Adipocyte (in vitro differentiated cells): ENCODE results near the gene SYNPR.
A peak's percentile ranks its signal among the peaks of the same experiment; 100 is the strongest.

Source experiments
- DNase-seq: peaks from one replicate; pipeline ENCODE4 v3.0.0-alpha.2; 2015; ENCODE audit warnings: low read depth
- H3K27me3 ChIP-seq: replicated peaks from 2 replicates; pipeline ENCODE4 v1.7.0; 2013; ENCODE audit warnings: mild to moderate bottlenecking, low read length, moderate library complexity; ENCODE audit not compliant: control insufficient read depth, insufficient read depth
- H3K36me3 ChIP-seq: 2 replicates; pipeline ENCODE4 v1.7.0; 2013; ENCODE audit warnings: low read length, mild to moderate bottlenecking, moderate library complexity; ENCODE audit not compliant: control insufficient read depth, insufficient read depth, severe bottlenecking
- H3K4me1 ChIP-seq: 2 replicates; pipeline ENCODE4 v1.7.0; 2013; ENCODE audit warnings: mild to moderate bottlenecking, low read length, moderate library complexity; ENCODE audit not compliant: control insufficient read depth, insufficient read depth
- H3K4me3 ChIP-seq: 2 replicates; pipeline ENCODE4 v1.7.0; 2013; ENCODE audit warnings: mild to moderate bottlenecking, low read length, moderate library complexity
- H3K9ac ChIP-seq: 2 replicates; pipeline ENCODE4 v1.7.0; 2013; ENCODE audit warnings: mild to moderate bottlenecking, low read length, moderate library complexity
- H3K9me3 ChIP-seq: 2 replicates; pipeline ENCODE4 v1.7.0; 2013; ENCODE audit warnings: mild to moderate bottlenecking, low read length, moderate library complexity; ENCODE audit not compliant: control insufficient read depth

The SYNPR gene

DNA sequence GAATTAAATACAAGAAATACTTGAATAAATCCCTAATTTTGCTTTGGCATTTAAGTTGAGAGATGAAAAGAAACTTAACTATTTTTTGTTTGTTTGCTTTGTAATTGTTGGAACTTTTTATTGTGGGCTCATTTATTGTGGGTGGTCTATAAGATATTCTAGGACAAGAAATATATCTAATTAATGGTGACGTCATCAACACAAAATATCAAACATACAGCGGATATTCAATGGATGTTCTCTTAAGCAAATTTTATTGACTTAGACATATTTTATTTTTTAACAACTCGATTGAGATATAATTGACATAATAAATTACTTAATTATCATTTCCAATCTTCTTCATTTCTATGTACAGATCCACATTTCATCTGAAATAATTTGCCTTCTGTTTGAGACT is 30.0 kb downstream of the SYNPR start:
- DNase-seq, result no peak
- no peaks in the 10 kb centered on the region for H3K36me3 ChIP-seq
- peaks cover 11% of the 10 kb centered on the region for H3K9me3 ChIP-seq
- peaks cover 4% of the 10 kb centered on the region for H3K27me3 ChIP-seq
- no peak overlapping the region for H3K4me3 ChIP-seq
- no peak overlapping the region for H3K9ac ChIP-seq
- peaks cover 5% of the 10 kb centered on the region for H3K4me1 ChIP-seq

- no peaks in the 10 kb centered on the region for H3K4me1 ChIP-seq
- H3K36me3 ChIP-seq, result no peaks in the 10 kb centered on the region
- peaks cover 4% of the 10 kb centered on the region for H3K27me3 ChIP-seq
- no peak overlapping the region for H3K4me3 ChIP-seq
- DNase-seq, result no peak
- H3K9me3 ChIP-seq, result peaks cover 11% of the 10 kb centered on the region
- H3K9ac ChIP-seq, result no peak overlapping the region
Measured at GRCh38 chr3:63309768-63310167, 31.7 kb downstream of the SYNPR start.

DNA sequence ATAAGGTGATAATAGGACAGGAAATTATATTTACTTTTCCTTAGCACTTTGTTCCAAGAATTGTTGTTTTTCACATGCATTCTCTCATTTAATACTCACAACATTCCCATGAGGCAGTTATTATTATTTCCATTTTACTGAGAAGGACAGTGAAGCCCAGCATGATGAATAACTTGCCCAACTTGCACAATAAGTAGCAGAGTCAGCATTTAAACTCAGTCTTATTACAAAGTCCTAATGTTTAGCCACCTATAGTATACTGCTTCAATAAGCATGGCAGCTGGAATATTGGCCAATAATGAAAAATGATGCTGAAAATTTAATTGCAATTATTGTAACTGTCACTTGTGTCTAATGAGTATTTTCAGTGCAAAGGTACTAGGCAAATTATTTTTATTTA is 45.7 kb downstream of the SYNPR start:
- no peaks in the 10 kb centered on the region for H3K9me3 ChIP-seq
- H3K36me3 ChIP-seq, result no peaks in the 10 kb centered on the region
- no peak overlapping the region for H3K9ac ChIP-seq
- H3K27me3 ChIP-seq, result no peaks in the 10 kb centered on the region
- no peak for DNase-seq
- H3K4me1 ChIP-seq, result peaks cover 11% of the 10 kb centered on the region
- H3K4me3 ChIP-seq, result no peak overlapping the region

GRCh38 chr3:63324621-63325020 is 46.5 kb downstream of the SYNPR start:
- no peaks in the 10 kb centered on the region for H3K9me3 ChIP-seq
- no peak for DNase-seq
- H3K9ac ChIP-seq, result no peak overlapping the region
- H3K4me3 ChIP-seq, result no peak overlapping the region
- no peaks in the 10 kb centered on the region for H3K36me3 ChIP-seq
- no peaks in the 10 kb centered on the region for H3K27me3 ChIP-seq
- H3K4me1 ChIP-seq, result peaks cover 13% of the 10 kb centered on the region

- no peak for DNase-seq
- Histone ChIP-seq H3K36me3 (no peaks in the 10 kb centered on the region), H3K9ac (no peak overlapping the region), H3K27me3 (no peaks in the 10 kb centered on the region), H3K4me1 (peaks cover 13% of the 10 kb centered on the region), H3K9me3 (no peaks in the 10 kb centered on the region), H3K4me3 (no peak overlapping the region)
Measured at GRCh38 chr3:63325386-63325785, 47.3 kb downstream of the SYNPR start.

GRCh38 chr3:63328365-63328764 is 50.3 kb downstream of the SYNPR start:
- Histone ChIP-seq H3K4me3 (no peak overlapping the region), H3K9me3 (no peaks in the 10 kb centered on the region), H3K4me1 (peaks cover 13% of the 10 kb centered on the region), H3K27me3 (no peaks in the 10 kb centered on the region), H3K36me3 (no peaks in the 10 kb centered on the region), H3K9ac (no peak overlapping the region)
- peak; percentile 55 for DNase-seq

DNA sequence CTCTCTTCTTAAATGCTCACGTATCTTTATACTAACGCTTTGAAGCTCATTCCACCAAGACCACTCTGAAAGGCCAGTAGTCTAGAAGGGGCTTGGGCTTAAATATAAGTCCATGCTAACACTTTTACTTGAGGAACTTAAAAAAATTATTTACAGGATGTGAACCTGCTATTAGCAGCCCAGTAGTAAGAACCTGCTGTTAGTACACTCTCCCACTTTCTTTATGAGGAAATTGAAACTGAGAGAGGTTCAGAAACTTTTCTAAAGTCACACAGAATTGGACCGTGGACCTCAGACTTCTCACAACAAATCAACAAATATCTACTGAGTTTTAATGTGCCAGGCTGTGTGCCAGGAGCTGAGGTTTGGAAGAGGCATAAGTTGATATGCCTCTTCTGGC is 53.4 kb downstream of the SYNPR start:
- no peaks in the 10 kb centered on the region for H3K27me3 ChIP-seq
- no peak for DNase-seq
- no peaks in the 10 kb centered on the region for H3K36me3 ChIP-seq

DNA sequence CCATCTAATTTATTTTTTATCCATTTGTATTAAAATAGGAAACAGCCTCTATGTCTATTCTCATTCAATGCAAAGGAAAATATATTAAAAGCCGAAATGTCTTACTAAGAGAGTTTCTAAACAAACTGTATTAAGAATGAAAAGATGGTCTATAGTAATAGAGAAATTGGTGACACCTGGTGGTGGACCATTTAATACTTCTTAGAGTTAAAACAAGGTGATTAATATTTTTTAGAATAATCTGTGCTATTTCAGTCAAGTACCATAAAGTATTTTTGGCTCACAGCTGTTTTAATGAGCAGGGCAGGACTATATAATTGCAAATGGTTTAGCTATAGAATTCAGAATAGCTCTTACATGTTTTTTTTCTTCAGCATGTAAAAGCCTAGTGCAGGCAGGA is 55.7 kb downstream of the SYNPR start:
- Histone ChIP-seq H3K9ac (no peak overlapping the region), H3K4me3 (no peak overlapping the region), H3K27me3 (no peaks in the 10 kb centered on the region), H3K36me3 (no peaks in the 10 kb centered on the region), H3K9me3 (no peaks in the 10 kb centered on the region), H3K4me1 (peaks cover 7% of the 10 kb centered on the region)
- DNase-seq, result peak; percentile 34

More for the DNA sequence above, 53.4 kb downstream of the SYNPR start:
- H3K4me1 ChIP-seq, result peaks cover 13% of the 10 kb centered on the region
- no peaks in the 10 kb centered on the region for H3K9me3 ChIP-seq
- H3K4me3 ChIP-seq, result no peak overlapping the region
- H3K9ac ChIP-seq, result no peak overlapping the region

DNA sequence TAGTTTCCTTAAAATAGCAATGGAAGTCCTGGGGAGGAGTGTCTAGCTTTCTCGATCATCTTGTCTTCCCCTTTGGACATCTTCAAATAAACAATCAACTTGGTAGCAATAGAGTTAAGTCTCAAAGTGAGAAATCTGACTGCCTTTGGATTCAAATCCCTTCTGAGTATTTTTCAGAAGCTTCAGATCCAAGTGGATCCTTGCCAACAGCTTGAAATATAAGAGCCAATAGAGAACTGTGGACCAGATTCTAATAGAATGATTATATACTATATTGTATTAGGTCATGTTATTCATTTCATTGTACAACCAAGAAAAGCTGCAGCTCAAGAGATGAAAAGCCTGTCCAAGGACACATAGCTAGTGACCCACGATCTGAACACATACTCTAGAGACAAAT is 60.2 kb downstream of the SYNPR start:
- Histone ChIP-seq H3K9me3 (no peaks in the 10 kb centered on the region), H3K4me1 (peaks cover 10% of the 10 kb centered on the region), H3K9ac (no peak overlapping the region), H3K4me3 (no peak overlapping the region), H3K27me3 (no peaks in the 10 kb centered on the region), H3K36me3 (no peaks in the 10 kb centered on the region)
- DNase-seq, result no peak

DNA sequence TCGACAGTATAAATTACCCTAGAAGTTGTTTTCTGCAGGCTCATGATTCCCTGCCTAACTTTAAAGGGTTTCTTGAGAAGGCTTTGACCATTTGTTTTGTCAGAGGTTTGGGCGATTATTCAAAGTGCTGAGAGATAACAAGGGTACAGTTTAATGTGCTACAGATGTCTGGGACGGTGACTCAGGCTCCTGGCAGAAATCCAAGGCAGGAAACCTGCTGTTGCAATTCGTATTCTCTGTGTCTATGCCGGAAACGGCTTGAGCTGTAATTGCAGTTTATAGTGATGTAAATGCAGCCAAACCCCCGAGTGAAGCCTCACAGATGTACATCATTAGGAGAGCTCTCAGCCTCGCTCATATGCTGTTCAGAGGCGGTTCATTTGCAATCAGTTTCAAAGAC is 65.6 kb downstream of the SYNPR start:
- Histone ChIP-seq H3K36me3 (no peaks in the 10 kb centered on the region), H3K27me3 (no peaks in the 10 kb centered on the region), H3K4me3 (peak overlapping the region; percentile 15), H3K4me1 (peaks cover 12% of the 10 kb centered on the region), H3K9me3 (no peaks in the 10 kb centered on the region), H3K9ac (peak overlapping the region; percentile 27)
- DNase-seq, result peak; percentile 97

GRCh38 chr3:63344661-63345060 is 66.6 kb downstream of the SYNPR start:
- H3K4me1 ChIP-seq, result peaks cover 12% of the 10 kb centered on the region
- H3K9ac ChIP-seq, result no peak overlapping the region
- DNase-seq, result no peak
- no peaks in the 10 kb centered on the region for H3K36me3 ChIP-seq
- H3K9me3 ChIP-seq, result no peaks in the 10 kb centered on the region
- no peaks in the 10 kb centered on the region for H3K27me3 ChIP-seq
- H3K4me3 ChIP-seq, result no peak overlapping the region
